Esophagus squamous epithelium (tissue), 4 donors: ENCODE data around the gene MICAL2.

Experiments
- CTCF ChIP-seq, 6 experiments: fragments of 450-650 bp in 4 of 6; fragments of 200-600 bp in 2 of 6; sonication (generic) in 2 of 6; IDR thresholded peaks; one replicate each; pipeline ENCODE4 v1.5.1; 2016 to 2019; ENCODE audit warnings: antibody characterized with exemption in 6 of 6, mild to moderate bottlenecking in 4 of 6, moderate library complexity in 4 of 6
- POLR2A ChIP-seq, 4 donors: fragments of 450-650 bp; IDR thresholded peaks; one replicate each; pipeline ENCODE4 v1.6.1; 2017; ENCODE audit warnings: antibody characterized with exemption in 4 of 4, mild to moderate bottlenecking in 4 of 4, moderate library complexity in 3 of 4

DNA sequence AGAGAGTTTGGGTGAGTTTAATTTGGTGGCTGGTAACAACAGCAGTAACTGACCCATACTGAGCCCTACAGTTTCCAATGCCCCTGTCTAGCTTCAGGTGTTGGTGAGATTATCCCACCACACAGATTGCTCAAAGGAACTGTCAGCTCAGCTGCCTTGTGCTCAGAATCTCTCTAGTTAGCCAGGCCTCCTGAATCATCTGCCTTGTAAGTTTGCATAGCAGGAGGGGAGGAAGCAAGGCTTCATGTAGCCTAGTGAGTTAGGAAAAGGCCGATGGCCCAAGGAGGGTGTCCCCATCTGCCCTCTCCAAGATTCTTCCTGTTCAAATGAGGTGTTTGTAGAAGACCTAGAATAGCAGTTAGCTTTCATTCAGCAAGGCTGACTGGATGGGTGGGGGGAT is 74.3 kb downstream of the MICAL2 start:
- TF ChIP-seq POLR2A (IDR thresholded peaks at IDR 0.05) (no peak), CTCF (IDR thresholded peaks at IDR 0.05) (no peak)
